Measurements from ENCODE around the gene SMIM24.

The SMIM24 gene

DNA sequence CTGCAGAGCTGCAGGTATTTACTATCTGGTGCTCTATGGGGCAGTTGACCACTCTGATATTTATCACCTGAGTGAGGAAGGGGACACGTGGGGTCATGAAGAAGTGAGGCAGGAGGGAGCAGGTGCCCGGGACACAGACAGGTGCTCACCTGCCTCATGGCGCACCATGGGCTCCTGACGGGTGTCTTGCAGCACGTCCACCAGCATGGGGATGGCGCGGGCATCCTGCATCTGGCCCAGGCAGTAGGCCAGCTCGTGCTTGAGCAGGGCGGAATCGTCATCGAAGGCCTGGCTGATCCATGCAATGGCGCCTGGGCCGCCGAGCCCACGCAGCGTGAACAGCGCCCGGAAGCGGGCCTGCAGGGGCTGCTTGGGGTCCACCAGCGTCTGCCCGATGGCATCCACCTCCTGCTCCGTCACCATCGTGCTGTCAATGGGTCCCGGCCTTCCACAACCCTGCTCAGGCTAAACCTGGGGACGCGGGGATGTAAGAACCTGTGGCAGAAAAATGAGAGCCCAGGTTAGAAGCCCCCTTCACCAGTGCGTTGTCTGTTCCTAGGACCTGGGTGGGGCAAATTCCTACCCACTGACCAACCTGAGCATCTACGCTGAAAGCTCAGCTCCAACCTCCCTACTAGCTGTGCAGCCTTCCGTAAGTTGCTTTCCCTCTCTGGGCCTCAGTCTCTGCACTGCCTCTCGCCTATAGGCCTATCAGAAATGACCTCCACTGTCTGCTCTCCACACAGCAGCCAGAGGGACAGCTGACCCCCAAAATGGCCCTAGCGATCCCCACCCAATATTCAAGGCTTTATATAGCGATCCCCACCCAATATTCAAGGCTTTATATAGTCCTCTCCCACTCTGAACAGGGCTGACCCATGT, 16.3 kb upstream of the SMIM24 start:
- no peak for DNase-seq

DNA sequence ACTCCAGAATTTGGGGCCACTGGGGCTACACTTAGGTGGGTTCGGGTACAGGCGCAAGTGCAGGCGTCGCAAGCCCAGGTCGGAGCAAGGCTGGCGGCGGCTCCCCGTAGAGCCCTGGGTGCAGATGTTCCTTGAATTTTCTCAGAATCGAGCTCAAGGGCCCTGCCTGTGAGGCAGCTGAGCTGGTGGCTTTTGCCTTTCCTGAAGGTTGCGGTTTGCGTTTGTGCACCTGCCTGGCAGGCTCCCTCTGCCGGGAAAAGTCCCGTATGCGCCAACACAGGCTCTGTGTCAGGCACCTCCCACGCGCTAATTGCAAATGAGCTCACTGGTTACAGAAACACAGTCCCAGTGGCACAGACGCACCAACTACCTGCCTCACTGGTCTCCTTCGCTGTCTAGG, 14.2 kb upstream of the SMIM24 start:
- DNase-seq = peak; percentile 54

GRCh38 chr19:3494051-3494450, 13.7 kb upstream of the SMIM24 start:
- DNase-seq = peak; percentile 43

DNA sequence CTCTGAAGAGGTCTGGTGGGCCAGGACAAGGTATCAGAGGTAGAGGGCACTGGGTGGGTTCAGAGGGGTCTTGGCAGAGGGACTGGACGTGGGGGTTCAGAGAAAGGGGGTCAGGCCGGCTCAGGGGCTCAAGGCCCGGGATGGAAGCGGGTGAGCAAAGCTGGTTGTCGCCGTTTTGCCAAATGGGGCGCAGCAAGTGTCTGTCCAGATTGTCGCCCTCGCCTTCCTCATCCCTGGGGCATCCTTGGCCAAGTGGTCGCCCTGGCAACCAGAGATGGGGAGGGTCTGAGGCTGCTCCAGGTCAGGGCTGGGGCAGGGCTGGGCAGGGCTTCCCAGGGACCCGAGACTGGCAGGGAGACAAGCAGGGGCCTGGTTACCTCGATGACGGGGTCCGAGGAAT, 13.3 kb upstream of the SMIM24 start:
- no peak for DNase-seq

DNA sequence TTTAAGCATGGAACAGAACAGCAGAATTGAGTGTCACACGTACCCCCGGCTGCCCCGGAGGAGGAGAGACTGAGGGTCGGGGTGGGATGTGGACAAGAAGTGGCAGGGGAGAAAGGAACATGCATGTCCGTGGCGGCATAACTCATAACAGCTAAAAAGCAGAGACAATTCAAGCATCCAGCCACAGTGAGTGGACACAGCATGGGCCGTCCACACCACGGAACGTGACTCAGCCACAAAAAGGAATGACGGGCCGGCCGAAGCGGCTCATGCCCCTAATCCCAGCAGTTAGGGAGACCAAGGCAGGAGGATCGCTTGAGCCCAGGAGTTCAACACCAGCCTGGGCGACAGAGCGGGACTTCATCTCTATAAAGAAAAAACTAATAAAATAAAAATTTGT, 12.6 kb upstream of the SMIM24 start:
- no peak for DNase-seq

DNA sequence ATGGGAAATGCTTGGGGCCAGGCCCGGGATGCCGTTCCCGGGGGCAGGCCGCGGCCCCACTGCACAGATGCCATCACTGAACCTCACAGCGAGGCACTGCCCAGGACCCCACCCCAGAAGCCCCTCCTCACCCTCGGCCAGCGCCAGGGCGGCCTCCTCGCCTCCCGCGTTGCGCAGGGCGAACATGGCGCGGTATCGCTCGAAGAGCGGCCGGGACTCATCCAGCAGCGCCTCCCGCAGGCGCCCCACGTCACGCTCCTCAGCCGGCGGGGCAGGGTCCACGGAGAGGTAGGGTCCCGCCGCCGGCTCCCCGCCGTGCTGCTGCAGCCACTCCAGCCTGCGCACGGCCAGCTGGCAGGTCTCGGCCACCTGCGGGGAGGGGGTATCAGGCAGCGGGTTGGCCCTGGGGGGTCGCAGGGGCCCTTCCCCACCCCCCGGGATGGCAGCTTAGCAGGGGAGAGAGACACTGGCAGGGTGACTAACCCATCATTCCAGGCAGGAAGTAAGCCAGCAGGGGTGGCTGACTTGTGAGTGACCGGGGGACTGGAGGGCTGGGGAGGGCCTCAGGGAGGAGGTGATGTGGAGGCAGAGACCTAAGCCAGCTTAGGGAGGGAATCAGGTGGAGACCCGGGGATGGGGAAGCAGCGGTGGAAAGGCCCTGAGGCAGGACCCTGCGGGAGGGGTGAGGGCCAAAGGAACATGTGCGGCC, 12.0 kb upstream of the SMIM24 start:
- DNase-seq = no peak

DNA sequence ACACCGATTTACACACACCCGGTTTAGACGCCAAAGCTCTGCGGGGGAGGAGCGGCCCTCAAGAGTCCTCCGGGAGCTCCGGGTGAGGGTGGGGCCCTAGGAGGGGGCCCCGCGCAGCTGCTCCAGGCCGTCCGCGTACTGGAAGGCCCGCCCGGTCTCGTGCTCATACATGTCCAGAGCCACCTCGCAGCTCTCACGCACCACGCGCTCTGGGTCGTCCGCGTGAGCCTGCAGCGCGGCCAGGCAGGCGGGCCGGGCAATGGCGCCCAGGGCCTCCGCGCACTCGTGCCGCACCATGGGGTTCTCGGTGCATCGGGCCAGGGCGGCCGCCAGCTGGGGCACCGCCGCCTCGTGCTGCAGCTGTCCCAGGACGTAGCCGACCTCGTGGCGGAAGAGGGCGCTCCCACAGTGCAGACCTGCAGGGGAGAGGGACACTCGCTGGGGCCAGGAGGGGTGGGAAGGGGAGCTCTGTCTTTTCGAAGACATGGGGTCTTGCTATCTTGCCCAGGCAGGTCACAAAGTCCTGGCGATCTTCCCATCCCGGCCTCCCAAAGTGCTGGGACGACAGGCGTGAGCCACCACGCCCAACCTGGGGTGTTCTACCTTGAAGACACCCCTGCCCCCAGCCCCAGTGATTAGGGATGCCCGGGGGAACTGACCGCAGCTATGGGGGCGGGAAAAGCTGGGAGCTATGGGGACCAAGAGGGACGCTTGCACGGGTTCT, 11.2 kb upstream of the SMIM24 start:
- DNase-seq = no peak

GRCh38 chr19:3483226-3483628, 2.9 kb upstream of the SMIM24 start, which contains the start of gene SMIM44:
Gene SMIM44 (minus strand): TSS chr19:3483441. CDS start chr19:3483403, 38 bp downstream.
- no peak for DNase-seq

- no peak for DNase-seq
Observed at GRCh38 chr19:3482507-3483225, 2.3 kb upstream of the SMIM24 start.

DNA sequence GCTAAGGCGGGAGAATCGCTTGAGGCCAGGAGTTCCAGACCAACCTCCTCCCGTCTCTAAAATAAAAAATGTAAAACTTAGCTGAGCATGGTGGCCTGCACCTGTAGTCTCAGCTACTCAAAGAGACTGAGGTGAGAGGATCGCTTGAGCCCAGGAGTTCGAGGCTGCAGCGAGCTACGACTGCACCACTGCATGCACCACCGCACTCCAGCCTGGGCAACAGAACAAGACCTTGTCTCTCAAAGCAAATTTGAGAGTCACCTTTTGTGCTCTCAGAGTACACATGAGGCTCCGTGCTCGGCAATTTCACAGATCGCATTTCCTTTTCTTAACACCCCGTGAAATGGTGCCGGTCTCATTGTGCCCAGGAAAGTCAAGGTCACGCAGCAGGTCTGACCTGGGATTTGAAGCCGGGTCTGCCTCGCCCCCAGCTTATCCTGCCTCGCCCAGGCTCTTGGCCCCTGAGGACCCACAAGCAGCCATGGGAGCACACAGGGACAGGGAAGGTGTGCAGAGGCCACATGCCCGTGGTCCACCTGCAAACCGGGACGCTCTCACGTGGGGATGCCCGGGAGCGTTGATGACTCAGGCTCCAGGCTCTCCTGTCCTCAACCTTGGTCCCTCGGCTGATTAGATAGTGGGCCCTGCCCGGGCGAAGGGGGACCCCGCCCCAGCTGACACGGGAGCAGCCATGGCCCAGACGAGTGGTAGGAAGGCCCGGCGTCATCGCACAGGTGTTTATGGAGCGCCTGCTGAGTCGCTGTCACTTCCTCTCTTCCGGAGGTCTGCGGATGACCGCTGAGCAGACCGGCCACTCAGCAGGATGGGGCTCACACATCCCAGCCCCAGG, 1.1 kb upstream of the SMIM24 start:
- DNase-seq = no peak

- peak; percentile 37 for DNase-seq
Observed at GRCh38 chr19:3479834-3480215, 500 bp downstream of the SMIM24 start.

GRCh38 chr19:3479177-3479833, 1.0 kb downstream of the SMIM24 start:
- DNase-seq = peak; percentile 47

DNA sequence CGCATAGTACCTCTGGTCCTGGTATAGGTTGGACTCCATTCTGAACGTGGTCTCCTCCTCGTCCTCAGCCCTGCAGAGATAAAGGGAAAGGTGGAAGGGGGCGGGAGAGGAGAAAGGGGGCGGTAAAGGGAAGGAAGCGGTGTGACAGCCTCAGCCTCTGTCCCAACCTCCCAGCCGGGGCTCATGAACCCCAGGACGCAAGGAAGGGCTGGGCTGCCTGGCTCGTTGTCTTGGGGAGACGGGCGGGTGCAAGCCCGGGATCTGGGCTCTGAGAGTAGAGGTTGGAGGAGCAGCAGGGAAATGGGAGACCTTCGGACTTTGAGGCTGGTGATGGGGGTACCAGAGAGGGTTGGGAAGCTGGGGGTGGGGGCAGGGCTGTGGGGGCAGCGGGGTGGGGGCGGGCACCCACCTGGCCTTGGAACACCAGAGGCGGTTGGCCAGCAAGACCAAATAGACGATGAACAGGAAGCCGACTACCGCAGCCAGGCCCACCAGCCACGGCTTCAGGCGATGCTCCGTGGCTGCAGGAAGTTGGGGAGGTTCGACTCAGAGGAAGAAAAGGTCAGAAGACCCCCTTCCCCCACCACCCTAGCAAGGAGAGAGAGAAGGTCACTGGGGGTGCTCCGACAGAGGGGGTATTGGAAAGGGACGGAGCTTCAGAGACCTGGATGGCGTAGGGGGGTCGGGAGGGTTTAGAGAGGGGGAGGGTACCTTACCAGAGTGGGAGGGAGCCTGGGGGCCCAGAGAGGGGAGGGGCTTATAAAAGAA, 1.7 kb downstream of the SMIM24 start:
- no peak for DNase-seq

GRCh38 chr19:3477951-3478350, 2.4 kb downstream of the SMIM24 start:
- DNase-seq = no peak

- no peak for DNase-seq
Observed at GRCh38 chr19:3477506-3477905, 2.8 kb downstream of the SMIM24 start.

GRCh38 chr19:3476830-3477229, 3.5 kb downstream of the SMIM24 start:
- DNase-seq = no peak

- no peak for DNase-seq
Observed at GRCh38 chr19:3475449-3475848, 4.9 kb downstream of the SMIM24 start.

DNA sequence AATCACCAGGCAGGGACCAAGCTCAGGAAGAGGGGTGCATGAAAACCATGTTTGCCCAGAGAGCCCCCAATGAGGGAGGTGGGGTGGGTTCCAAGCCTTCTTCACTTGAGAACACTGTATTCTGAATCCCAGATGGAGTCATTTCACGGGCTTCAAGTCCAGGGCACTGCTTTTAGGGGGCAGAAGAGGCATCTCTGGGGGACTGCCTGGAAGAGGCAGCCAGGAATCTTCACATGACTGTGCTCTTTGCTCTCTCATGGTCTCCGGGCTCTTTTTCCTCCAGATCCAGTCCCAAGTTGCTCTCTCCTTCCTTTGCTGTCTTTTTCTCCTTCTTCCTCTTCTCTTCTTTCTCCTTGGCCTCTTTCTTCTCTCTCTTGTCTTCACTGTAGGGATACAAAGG, 5.7 kb downstream of the SMIM24 start:
- no peak for DNase-seq

DNA sequence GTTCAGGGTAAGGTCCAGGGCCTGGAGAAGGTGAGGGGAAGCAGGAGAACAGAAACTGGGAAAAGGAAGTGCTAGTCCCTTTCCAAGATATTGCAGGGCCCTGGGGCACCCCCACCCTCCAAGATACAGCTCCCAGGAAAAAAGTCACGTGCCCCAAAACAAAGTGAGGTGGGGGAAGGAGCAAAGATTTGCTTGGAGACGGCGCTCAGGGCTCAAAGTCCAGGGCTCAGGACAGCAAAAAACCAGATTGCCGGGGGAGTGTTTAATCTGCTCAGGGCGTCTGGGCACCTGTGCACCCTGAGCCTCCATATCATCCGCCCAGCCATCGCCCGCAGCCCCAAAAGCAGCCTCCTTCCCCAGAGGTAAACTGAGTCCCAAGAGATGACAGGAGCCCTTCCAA, 6.3 kb downstream of the SMIM24 start:
- no peak for DNase-seq

DNA sequence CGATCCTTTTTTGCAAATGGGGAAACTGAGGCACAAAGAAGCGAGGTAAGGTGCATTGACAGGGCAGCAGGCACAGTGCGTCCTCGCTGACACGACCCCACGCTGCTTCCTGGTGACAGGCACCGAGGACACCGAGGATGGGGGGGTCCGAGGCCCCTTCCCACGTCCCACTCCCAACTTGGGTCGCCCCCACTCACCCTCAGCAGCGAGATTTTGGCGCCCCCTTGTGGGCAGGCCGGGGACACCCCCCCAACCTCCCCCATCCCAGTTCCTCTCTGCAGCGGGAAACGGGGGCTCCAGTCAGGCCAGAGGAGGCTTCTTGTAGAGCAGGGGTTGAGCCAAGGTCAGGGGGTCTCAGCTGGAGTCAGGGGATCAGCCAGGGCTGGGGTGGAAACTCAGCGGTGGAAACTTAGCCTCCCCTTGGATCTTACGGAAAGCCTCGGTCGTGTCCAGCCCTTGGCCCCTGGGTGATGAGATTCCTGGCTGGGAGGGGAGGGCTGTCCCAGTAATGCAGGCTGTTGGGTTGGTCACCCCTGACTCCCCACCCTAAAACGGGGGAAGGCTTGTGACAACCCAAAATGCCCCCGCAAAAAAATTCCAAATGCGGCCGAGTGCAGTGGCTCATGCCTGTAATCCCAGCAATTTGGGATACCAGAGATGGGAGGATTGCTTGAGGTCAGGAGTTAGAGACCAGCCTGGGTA, 8.2 kb downstream of the SMIM24 start:
- DNase-seq = peak; percentile 55

Data from activated T-cell treated with anti-CD3 and anti-CD28 coated beads, Interleukin-2, amount 50 U/mL, for 1 hour (primary cell).